Fibroblast of mammary gland (primary cell): ENCODE data around the gene POC1A.

ENCODE experiments used
- DNase-seq: peaks from one replicate; pipeline ENCODE4 v3.0.0-alpha.2; 2010; ENCODE audit warnings: low read depth
- H3K4me3 ChIP-seq: 2 replicates; pipeline ENCODE4 v1.5.1; 2011; ENCODE audit warnings: low read depth, mild to moderate bottlenecking, low read length, moderate library complexity; ENCODE audit not compliant: control insufficient read depth
- CTCF ChIP-seq: conservative IDR thresholded peaks from 2 replicates; pipeline ENCODE4 v1.5.1; 2011; ENCODE audit warnings: low read depth, low read length, inconsistent platforms; ENCODE audit not compliant: control insufficient read depth, insufficient read depth

The POC1A gene

DNA sequence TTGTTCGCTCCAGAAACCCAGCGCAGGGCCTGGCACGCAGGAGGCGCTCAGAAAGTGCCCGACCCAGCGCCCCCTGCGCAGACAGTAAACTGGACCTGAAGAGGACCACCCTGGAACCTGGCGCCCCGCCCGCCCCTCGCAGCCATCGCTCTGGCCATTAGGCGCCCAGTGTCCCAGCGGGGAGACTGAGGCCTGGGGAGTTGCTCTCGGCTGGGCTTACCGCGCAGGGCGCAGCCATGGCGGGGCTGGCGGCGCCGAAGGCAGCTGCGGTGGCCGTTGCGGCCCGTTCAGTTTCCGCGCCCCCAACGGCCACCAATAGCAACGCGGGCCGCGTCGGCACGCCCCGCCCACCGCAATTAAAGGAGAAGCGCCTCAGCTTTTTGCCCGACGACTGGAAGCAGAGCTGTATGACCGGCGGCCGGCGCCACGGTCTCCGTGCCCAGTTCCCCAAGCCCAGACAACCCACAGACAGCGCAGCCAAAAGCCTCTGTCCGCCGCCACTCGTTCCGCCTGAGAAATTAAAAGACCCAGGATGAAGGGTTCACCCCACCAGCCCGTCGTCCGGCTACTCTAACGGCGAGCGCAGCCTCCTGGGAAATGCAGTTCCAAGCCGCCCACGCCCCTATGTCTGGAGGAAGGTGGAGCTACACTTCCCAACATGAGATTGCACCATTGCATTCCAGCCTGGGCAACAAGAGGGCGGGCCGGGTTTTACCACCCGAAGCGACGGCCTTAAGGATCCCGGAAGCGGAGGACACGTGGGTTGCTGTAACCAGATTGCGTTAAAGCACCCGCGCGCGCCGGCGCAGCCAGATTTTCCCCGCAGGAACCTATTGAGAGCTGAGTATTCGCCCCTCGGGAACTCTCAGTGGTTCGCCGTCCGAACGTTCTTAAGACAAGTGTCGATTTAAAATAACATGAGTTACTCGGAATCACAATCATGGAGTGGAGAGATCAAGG, at the start of gene POC1A:
Gene POC1A (minus strand): TSS at position 289 of the 960 bp plus-strand sequence. CDS start 51 bp downstream, at position 238.
- peak; percentile 96 for DNase-seq
- H3K4me3 ChIP-seq, result peak within 1 kb of the TSS; percentile 85
- no peak for TF ChIP-seq CTCF

GRCh38 chr3:52203701-52204100, 49.5 kb upstream of the POC1A start:
- no peak for DNase-seq
- no peak overlapping the region for H3K4me3 ChIP-seq
- TF ChIP-seq CTCF, result no peak

DNA sequence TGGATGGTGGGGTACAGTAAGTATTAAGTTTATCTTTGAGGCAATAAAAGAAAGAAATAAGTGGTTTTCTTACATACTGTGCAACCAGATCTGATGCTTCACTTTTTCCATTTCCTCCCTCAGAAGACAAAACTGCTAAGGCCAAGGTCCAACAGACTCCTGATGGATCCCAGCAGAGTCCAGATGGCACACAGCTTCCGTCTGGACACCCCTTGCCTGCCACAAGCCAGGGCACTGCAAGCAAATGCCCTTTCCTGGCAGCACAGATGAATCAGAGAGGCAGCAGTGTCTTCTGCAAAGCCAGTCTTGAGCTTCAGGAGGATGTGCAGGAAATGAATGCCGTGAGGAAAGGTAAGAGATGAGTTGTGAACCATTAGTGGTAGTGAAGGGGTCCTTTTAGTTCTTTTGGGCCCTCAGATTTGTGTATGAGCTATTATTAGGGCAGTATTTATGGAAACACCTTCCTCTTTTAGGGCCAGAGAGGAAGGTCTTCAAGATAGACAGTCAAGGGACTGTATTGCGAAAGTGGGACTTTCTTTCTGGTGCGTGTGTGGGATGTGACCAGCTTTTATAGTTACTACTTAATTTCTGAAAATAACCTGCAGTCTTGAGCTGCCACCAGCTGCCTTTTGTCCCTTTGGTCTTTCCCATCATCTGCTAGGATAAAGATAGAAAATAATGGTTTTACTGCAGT, 48.3 kb upstream of the POC1A start:
- no peak overlapping the region for H3K4me3 ChIP-seq
- no peak for DNase-seq
- TF ChIP-seq CTCF, result no peak

- peak; percentile 12 for DNase-seq
- no peak overlapping the region for H3K4me3 ChIP-seq
- no peak for TF ChIP-seq CTCF
Measured at GRCh38 chr3:52200981-52201679, 46.9 kb upstream of the POC1A start.

- H3K4me3 ChIP-seq, result peak overlapping the region; percentile 79
- no peak for TF ChIP-seq CTCF
- DNase-seq, result no peak
Measured at GRCh38 chr3:52198643-52199608, 44.7 kb upstream of the POC1A start.
